GM12878 (cell line): ENCODE data around the gene C17orf58. TPM values are rescaled to one million over a fixed set of nuclear protein-coding genes. Genes with fewer than 3 reads are reported as not detected.
"Not testable (repeated sequence)": the region's sequence is repeated elsewhere in the genome, so short reads cannot be mapped to it uniquely, and the experiment has no call there.

Source experiments
- ATAC-seq: fragments of 200-7000 bp; cut with Tn5 transposase; 3 replicates; pipeline ENCODE4 v1.9.1; 2020; ENCODE audit warnings: mild to moderate bottlenecking, moderate library complexity
- BruUV-seq: library from RNA; stranded (reverse); fragments of 400-500 nt; replicated peaks from 2 replicates; lab custom pipeline; 2021; lab: Mats Ljungman, UMichigan
- CTCF ChIA-PET: fragments of 300-600 bp; sonication (Branson Sonifier 250); formaldehyde crosslinking; extraction: SDS; loops from one replicate; lab custom pipeline; 2021; ENCODE audit warnings: inconsistent platforms; lab: Yijun Ruan, JAX
- POLR2A ChIA-PET: fragments of 350-600 bp; formaldehyde crosslinking; extraction: SDS; loops from one replicate; lab custom pipeline; 2021; ENCODE audit warnings: inconsistent platforms; lab: Charles Lee
- RAD21 ChIA-PET: fragments of 300-600 bp; sonication (Branson Sonifier 250); formaldehyde crosslinking; loops from one replicate; lab custom pipeline; 2023; ENCODE audit warnings: antibody characterized with exemption; ENCODE audit not compliant: unreplicated experiment; lab: Charles Lee
- SMC1A ChIA-PET: fragments of 300-600 bp; sonication (Branson Sonifier 250); formaldehyde crosslinking; loops from one replicate; lab custom pipeline; 2023; ENCODE audit not compliant: unreplicated experiment, uncharacterized antibody; lab: Charles Lee
- DNase-seq: peaks from one replicate; pipeline ENCODE4 v3.0.0-alpha.2; 2011; ENCODE audit warnings: low read depth, low spot score
- FAIRE-seq: peaks from 3 replicates; lab custom pipeline; 2011; peaks lifted over from hg19 to GRCh38; lab: Jason Lieb, UNC
- H2AFZ ChIP-seq: 2 replicates; pipeline ENCODE4 v1.6.0; 2011; ENCODE audit warnings: low read depth, low read length, control low read depth; ENCODE audit not compliant: control insufficient read depth
- H3K27ac ChIP-seq: 2 replicates; pipeline ENCODE4 v1.5.1; 2011; ENCODE audit warnings: control low read depth; ENCODE audit not compliant: control insufficient read depth, insufficient read depth
- H3K27me3 ChIP-seq, 2 experiments: replicated peaks in 1 of 2; 2 replicates each; pipeline versions ENCODE4 v1.6.0 to v1.6.1; 2011; ENCODE audit warnings: low read length in 1 of 2; ENCODE audit not compliant: control insufficient read depth in 2 of 2, insufficient read depth in 2 of 2
- H3K36me3 ChIP-seq, 2 experiments: 2 replicates each; pipeline ENCODE4 v1.5.1; 2011; ENCODE audit warnings: low read length in 1 of 2; ENCODE audit not compliant: control insufficient read depth in 2 of 2, insufficient read depth in 2 of 2
- H3K4me1 ChIP-seq: 2 replicates; pipeline ENCODE4 v1.6.1; 2011; ENCODE audit warnings: mild to moderate bottlenecking, low read length, moderate library complexity, mixed read lengths; ENCODE audit not compliant: control insufficient read depth, insufficient read depth
- H3K4me2 ChIP-seq: 2 replicates; pipeline ENCODE4 v1.6.0; 2011; ENCODE audit warnings: control low read depth; ENCODE audit not compliant: control insufficient read depth, insufficient read depth
- H3K4me3 ChIP-seq: fragments of 200-600 bp; sonication (generic); 2 replicates; pipeline ENCODE4 v1.5.1; 2016
- H3K79me2 ChIP-seq: 2 replicates; pipeline ENCODE4 v1.6.0; 2011; ENCODE audit warnings: low read length; ENCODE audit not compliant: control insufficient read depth, insufficient read depth
- H3K9ac ChIP-seq: 2 replicates; pipeline ENCODE4 v1.8.0; 2011; ENCODE audit warnings: low read length, control low read depth, mixed read lengths; ENCODE audit not compliant: control insufficient read depth, insufficient read depth
- H3K9me3 ChIP-seq: replicated peaks from 3 replicates; pipeline ENCODE4 v1.5.1; 2011; ENCODE audit warnings: mild to moderate bottlenecking, low read length; ENCODE audit not compliant: control insufficient read depth, insufficient read depth
- H4K20me1 ChIP-seq: 2 replicates; pipeline ENCODE4 v1.6.0; 2011; ENCODE audit not compliant: control insufficient read depth, insufficient read depth
- WGBS: methylation state at CpG from one replicate; pipeline ENCODE4 v1.1.6; 2016; ENCODE audit warnings: low lambda C conversion rate; ENCODE audit not compliant: insufficient replicate concordance, insufficient coverage; ENCODE audit errors: missing lambda C conversion rate; 5-methylcytosine and 5-hydroxymethylcytosine counted together
- in situ Hi-C: fragments of 300-500 bp; cut with MboI; formaldehyde crosslinking; loops from 9 replicates; pipeline ENCODE4 v1.14.3; 2018; ENCODE audit warnings: mixed read lengths
- intact Hi-C: fragments of 100-400 bp; cut with micrococcal nuclease; formaldehyde crosslinking; loops from one replicate; pipeline ENCODE4 v1.14.2; 2022; ENCODE audit not compliant: unreplicated experiment
- polyA plus RNA-seq, 11 experiments: library from polyadenylated mRNA; depleted of rRNA in 4 of 11; unstranded in 6 of 11; stranded (reverse) in 5 of 11; fragments of >200 nt; fragmentation: Nextera tagmentation in 4 of 11; fragmentation: Illumina TruSeq in 1 of 11; extraction: Ambion mirVana in 4 of 11; extraction: Trizol in 1 of 11; gene quantifications; 1 replicate in 1 of 11; 2 replicates in 10 of 11; pipeline versions ENCODE4 v1.2.1 to v1.2.3, GENCODE V29; 2011 to 2016; ENCODE audit warnings: inconsistent platforms in 2 of 11, missing spikeins in 2 of 11, low read depth in 1 of 11
- total RNA-seq, 4 experiments: library from RNA; depleted of rRNA in 3 of 4; stranded (reverse); fragments of >200 nt in 3 of 4; fragmentation: Illumina TruSeq in 1 of 4; extraction: Trizol in 1 of 4; gene quantifications; 2 replicates each; pipeline versions ENCODE4 v1.2.1 to v1.2.3, GENCODE V29; 2013 to 2021
- TF ChIP-seq, protein P1 (sequence below): IDR thresholded peaks from 2 replicates; pipeline ENCODE4 v1.6.1; 2012; ENCODE audit warnings: improper control_type of control experiment, low read depth, low read length; ENCODE audit not compliant: insufficient replicate concordance

C17orf58 gene
- total and polyA plus RNA-seq, 10 of the 15 experiments (the other 5 are each of a cell fraction or from before 2014, with no cell fraction given), result 3.3 to 12.3 (median 6.2) TPM

GRCh38 chr17:68019336-68019674, 23.0 kb upstream of the C17orf58 start (continued):
- TF ChIP-seq, protein P1, sequence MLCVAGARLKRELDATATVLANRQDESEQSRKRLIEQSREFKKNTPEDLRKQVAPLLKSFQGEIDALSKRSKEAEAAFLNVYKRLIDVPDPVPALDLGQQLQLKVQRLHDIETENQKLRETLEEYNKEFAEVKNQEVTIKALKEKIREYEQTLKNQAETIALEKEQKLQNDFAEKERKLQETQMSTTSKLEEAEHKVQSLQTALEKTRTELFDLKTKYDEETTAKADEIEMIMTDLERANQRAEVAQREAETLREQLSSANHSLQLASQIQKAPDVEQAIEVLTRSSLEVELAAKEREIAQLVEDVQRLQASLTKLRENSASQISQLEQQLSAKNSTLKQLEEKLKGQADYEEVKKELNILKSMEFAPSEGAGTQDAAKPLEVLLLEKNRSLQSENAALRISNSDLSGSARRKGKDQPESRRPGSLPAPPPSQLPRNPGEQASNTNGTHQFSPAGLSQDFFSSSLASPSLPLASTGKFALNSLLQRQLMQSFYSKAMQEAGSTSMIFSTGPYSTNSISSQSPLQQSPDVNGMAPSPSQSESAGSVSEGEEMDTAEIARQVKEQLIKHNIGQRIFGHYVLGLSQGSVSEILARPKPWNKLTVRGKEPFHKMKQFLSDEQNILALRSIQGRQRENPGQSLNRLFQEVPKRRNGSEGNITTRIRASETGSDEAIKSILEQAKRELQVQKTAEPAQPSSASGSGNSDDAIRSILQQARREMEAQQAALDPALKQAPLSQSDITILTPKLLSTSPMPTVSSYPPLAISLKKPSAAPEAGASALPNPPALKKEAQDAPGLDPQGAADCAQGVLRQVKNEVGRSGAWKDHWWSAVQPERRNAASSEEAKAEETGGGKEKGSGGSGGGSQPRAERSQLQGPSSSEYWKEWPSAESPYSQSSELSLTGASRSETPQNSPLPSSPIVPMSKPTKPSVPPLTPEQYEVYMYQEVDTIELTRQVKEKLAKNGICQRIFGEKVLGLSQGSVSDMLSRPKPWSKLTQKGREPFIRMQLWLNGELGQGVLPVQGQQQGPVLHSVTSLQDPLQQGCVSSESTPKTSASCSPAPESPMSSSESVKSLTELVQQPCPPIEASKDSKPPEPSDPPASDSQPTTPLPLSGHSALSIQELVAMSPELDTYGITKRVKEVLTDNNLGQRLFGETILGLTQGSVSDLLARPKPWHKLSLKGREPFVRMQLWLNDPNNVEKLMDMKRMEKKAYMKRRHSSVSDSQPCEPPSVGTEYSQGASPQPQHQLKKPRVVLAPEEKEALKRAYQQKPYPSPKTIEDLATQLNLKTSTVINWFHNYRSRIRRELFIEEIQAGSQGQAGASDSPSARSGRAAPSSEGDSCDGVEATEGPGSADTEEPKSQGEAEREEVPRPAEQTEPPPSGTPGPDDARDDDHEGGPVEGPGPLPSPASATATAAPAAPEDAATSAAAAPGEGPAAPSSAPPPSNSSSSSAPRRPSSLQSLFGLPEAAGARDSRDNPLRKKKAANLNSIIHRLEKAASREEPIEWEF, result no peak
- TF ChIP-seq, all 136 proteins: peak for 0

- H3K27me3 ChIP-seq, in situ Hi-C loops, H3K79me2 ChIP-seq, H3K4me1 ChIP-seq, H3K9me3 ChIP-seq, H3K27ac ChIP-seq, SMC1A ChIA-PET, H3K4me2 ChIP-seq, H4K20me1 ChIP-seq, RAD21 ChIA-PET, CTCF ChIA-PET, FAIRE-seq, H3K4me3 ChIP-seq, DNase-seq, BruUV-seq, ATAC-seq, H3K36me3 ChIP-seq, H3K9ac ChIP-seq, H2AFZ ChIP-seq: not testable (repeated sequence)
- POLR2A ChIA-PET, result interaction anchor here (2.2 to 2.5 kb wide), 2 partner anchors 18 to 24 kb away, joined by 7 to 12 read pairs; partner anchors contain the start of gene KPNA2
- WGBS, result 90% methylated on average over 20 of the region's 21 CpGs
- intact Hi-C loops, result loop anchor here (10.0 kb wide), 1 partner anchor 446 kb away; no protein-coding TSS in a partner anchor
Observed at GRCh38 chr17:68018493-68018892, 22.2 kb upstream of the C17orf58 start.
